Measurements from ENCODE around the gene NEGR1.

DNA sequence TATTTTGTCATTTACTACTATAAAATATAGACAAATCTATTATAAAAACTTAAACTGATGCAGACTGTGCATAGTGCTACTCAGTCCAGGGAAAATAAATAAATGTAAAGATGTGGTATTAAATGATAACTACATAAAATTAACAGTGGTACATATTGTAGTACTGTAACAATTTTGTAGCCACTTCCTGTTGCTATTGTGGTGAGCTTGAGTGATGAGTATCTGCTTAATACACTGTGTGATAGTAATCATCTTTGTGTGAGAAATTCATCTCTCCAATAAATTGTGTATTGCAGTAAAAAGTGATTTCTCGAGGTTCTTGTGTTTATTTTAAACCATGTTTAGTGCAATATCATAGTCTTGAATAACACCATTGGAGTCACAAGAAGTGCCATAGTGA, 848.1 kb downstream of the NEGR1 start:
- TF ChIP-seq CEBPB (IDR thresholded peaks at IDR 0.05; ENCODE audit: low read depth) (no peak), POLR2A (IDR thresholded peaks at IDR 0.05; ENCODE audit: borderline replicate concordance, extremely low read depth, insufficient read depth, insufficient read length) (no peak), POLR2AphosphoS5 (IDR thresholded peaks at IDR 0.05; ENCODE audit: low read depth, low read length) (no peak), YY1 (IDR thresholded peaks at IDR 0.05; ENCODE audit: extremely low read depth, insufficient replicate concordance, low read depth, low read length) (no peak), SRF (IDR thresholded peaks at IDR 0.05; ENCODE audit: low read depth) (no peak), EZH2 (IDR thresholded peaks at IDR 0.05) (no peak), SIN3A (IDR thresholded peaks at IDR 0.05; ENCODE audit: low read depth) (no peak), EGR1 (IDR thresholded peaks at IDR 0.05; ENCODE audit: low read depth) (no peak)
- TF ChIP-seq, protein P1, sequence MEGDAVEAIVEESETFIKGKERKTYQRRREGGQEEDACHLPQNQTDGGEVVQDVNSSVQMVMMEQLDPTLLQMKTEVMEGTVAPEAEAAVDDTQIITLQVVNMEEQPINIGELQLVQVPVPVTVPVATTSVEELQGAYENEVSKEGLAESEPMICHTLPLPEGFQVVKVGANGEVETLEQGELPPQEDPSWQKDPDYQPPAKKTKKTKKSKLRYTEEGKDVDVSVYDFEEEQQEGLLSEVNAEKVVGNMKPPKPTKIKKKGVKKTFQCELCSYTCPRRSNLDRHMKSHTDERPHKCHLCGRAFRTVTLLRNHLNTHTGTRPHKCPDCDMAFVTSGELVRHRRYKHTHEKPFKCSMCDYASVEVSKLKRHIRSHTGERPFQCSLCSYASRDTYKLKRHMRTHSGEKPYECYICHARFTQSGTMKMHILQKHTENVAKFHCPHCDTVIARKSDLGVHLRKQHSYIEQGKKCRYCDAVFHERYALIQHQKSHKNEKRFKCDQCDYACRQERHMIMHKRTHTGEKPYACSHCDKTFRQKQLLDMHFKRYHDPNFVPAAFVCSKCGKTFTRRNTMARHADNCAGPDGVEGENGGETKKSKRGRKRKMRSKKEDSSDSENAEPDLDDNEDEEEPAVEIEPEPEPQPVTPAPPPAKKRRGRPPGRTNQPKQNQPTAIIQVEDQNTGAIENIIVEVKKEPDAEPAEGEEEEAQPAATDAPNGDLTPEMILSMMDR (IDR thresholded peaks at IDR 0.05 in 2 of 3, conservative IDR thresholded peaks at IDR 0.05 in 1 of 3; ENCODE audit: borderline replicate concordance in 1 of 3, insufficient read depth in 1 of 3, low read depth in 2 of 3, low read length in 2 of 3) = no peak
- TF ChIP-seq, protein P2, sequence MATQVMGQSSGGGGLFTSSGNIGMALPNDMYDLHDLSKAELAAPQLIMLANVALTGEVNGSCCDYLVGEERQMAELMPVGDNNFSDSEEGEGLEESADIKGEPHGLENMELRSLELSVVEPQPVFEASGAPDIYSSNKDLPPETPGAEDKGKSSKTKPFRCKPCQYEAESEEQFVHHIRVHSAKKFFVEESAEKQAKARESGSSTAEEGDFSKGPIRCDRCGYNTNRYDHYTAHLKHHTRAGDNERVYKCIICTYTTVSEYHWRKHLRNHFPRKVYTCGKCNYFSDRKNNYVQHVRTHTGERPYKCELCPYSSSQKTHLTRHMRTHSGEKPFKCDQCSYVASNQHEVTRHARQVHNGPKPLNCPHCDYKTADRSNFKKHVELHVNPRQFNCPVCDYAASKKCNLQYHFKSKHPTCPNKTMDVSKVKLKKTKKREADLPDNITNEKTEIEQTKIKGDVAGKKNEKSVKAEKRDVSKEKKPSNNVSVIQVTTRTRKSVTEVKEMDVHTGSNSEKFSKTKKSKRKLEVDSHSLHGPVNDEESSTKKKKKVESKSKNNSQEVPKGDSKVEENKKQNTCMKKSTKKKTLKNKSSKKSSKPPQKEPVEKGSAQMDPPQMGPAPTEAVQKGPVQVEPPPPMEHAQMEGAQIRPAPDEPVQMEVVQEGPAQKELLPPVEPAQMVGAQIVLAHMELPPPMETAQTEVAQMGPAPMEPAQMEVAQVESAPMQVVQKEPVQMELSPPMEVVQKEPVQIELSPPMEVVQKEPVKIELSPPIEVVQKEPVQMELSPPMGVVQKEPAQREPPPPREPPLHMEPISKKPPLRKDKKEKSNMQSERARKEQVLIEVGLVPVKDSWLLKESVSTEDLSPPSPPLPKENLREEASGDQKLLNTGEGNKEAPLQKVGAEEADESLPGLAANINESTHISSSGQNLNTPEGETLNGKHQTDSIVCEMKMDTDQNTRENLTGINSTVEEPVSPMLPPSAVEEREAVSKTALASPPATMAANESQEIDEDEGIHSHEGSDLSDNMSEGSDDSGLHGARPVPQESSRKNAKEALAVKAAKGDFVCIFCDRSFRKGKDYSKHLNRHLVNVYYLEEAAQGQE (IDR thresholded peaks at IDR 0.05; ENCODE audit: low read depth) = no peak
